A549 treated with RU486 at 1 μM for 4 hours (cell line): ENCODE results near the gene PKD1. TPM values are rescaled to one million over a fixed set of nuclear protein-coding genes. Genes with fewer than 3 reads are reported as not detected.

Experiments
- total RNA-seq: library from RNA; stranded (reverse); fragments of 200-300 nt; extraction: Qiagen RNA extraction; gene quantifications from 5 replicates; pipeline ENCODE4 v1.2.3, GENCODE V29; 2022; ENCODE audit warnings: low read depth

The PKD1 gene
- 37.4 to 56.1 TPM (median 48.8 TPM) in 5 replicates for total RNA-seq

DNA sequence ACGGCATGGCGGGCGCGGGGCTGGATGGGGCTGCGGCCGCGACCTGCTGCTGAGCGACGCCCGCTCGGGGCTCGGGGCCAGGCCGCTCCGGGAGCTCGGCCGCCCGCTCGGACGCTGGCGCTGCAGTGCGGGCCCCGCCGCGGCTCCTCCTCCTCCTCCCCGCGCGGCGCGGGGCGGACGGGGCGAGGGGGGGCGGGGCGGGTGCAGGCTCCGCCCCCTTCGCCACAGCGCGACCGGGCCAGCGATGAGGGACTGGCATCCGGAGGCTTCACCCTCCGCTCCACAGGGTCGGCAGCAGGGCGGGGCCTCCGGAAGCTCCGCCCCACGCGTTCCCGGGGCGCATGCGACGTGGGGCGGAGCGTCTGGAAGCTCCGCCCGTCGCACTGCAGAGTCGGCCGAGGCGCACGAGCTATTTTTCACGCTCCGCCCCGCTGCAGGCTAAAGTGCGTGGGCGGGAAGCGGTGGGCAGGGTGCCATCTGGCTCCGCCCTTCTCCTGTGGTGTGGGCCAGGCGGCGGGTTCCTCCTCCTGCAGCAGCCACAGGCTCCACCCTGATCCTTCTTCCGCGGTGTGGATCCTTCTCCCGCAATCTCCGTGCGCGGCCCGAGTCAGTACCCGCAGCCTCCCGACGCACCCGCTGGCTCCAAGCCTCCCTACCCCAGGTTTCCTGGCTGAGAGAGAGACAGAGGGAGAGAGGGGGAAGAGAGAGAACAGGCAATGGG is at the start of gene PKD1:
TSS of gene PKD1 (minus strand) at position 129 of the 721 bp plus-strand sequence. CDS start 209 bp downstream, outside the sequence.

DNA sequence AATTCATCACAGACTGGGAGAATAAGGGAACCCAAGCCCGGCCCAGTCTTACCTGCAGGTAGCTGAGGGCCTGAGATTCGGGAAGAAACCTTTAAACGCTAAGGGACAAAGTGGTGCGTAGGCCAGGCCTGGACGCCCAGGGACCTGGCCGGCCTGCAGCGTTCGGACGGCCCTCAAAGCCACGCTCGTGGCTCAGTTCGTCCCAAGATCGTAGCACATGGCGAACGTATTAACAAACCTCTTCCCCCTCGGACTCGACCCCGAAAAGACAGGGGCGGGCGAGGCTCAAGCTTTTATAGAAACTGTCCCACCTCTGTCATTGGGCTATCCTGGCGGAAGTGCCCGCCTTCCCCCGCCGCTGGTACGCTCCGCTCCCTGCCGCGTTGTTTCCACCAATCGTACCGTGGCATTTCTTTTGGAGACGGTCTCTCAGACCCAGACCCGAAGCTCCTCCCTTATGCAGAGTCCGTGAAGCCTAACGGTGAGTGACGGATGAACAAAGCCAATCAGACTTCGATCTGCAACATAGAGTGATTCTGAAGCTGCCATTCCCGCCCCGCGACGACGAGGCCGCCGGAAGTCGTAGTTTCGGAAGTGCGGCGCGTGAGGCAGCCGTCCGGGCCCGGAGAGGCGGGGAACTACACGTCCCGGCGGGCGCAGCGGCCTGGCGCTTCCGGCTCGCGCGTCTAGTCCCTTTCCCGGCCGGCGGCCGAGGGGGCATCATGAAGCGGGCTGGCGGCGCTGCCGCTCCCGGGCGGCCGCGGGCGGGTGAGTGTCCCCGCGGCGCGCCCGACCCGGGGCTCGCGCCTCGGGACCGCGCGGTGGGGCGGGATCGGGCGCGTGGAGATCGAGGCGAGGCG is 19.6 kb upstream of the PKD1 start, which contains the start of gene TRAF7:
TSS of gene TRAF7 (plus strand) at position 692 of the 860 bp plus-strand sequence. CDS start 8,139 bp downstream, outside the sequence.

DNA sequence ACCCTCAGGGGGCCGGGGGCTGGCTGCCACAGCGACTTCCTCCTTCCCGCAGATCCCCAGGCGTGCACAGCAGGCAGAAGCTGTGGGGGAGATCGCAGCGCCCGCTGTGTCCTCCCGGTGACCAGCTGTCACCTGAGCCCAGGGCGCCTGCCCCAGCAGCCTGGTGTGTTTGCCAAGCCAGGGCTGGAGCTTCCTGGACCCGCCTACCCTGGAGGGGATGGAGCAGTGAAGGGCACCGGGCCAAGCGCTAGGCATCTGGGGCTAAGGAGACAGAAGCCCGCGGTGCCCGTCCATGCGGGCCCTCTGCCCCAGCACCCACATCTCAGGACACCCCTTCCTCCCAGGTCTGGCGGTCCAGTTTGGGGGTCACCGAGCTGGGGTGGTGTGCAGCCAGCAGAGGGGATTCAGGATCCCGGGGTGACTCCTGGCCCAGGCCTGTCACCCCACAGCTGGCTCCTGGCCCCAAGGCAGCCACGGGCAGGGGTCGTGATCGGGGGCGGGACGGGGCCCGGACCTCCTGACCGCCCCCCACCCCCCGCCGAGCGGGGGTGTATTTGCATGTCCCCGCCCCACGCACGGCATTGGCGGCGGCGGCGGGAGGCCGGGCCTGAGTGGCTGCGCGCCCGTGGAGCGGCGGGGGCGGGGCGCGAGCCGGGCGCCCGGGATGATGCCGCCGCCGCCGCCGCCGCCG is 12.4 kb upstream of the PKD1 start, which contains the start of gene RAB26:
TSS of gene RAB26 (plus strand) at position 645 of the 691 bp plus-strand sequence. CDS start 159 bp downstream, outside the sequence.

GRCh38 chr16:2047330-2048115 is 88.2 kb downstream of the PKD1 start, which contains the start of the genes NTHL1 and TSC2:
NTHL1 (minus strand) TSS chr16:2047834; CDS start chr16:2047823, 11 bp downstream.
TSC2 (plus strand) TSS chr16:2047985; CDS start chr16:2048616, 631 bp downstream.

Other genes starting within 250 kb of the PKD1 start
- 1.8 to 4.2 TPM (median 3.1 TPM) in 5 replicates for gene HS3ST6, start 217.5 kb downstream of the PKD1 start, total RNA-seq
- 22.1 to 31.7 TPM (median 31.4 TPM) in 5 replicates for gene MSRB1, start 192.7 kb downstream of the PKD1 start, total RNA-seq
- gene RPL3L, start 181.2 kb downstream of the PKD1 start, total RNA-seq: 0.03 to 0.37 TPM in 2 of 5 replicates, not detected in the others
- gene NDUFB10, start 176.4 kb downstream of the PKD1 start, total RNA-seq: 244 to 325 TPM (median 265 TPM) in 5 replicates
- 3,640 to 5,391 TPM (median 5,287 TPM) in 5 replicates for gene RPS2, start 171.1 kb downstream of the PKD1 start, total RNA-seq
- not detected in 5 replicates for gene RNF151, start 169.0 kb downstream of the PKD1 start, total RNA-seq
- 29.2 to 42.3 TPM (median 37.3 TPM) in 5 replicates for gene TBL3, start 163.8 kb downstream of the PKD1 start, total RNA-seq
- gene NOXO1, start 154.4 kb downstream of the PKD1 start, total RNA-seq: 0.16 to 0.44 TPM (median 0.28 TPM) in 4 of 5 replicates, not detected in the other
- gene GFER, start 151.7 kb downstream of the PKD1 start, total RNA-seq: 24.7 to 44.2 TPM (median 41.3 TPM) in 5 replicates
- gene SYNGR3, start 145.9 kb downstream of the PKD1 start, total RNA-seq: 4.4 to 9.7 TPM (median 6.7 TPM) in 5 replicates
- 43.5 to 62.6 TPM (median 56.0 TPM) in 5 replicates for gene ZNF598, start 126.1 kb downstream of the PKD1 start, total RNA-seq
- 0.92 to 2.0 TPM (median 1.0 TPM) in 4 of 5 replicates, not detected in the other for gene NPW, start 116.1 kb downstream of the PKD1 start, total RNA-seq
- gene NHERF2, start 109.0 kb downstream of the PKD1 start, total RNA-seq: 34.8 to 57.8 TPM (median 54.9 TPM) in 5 replicates
- 30.8 to 47.1 TPM (median 43.6 TPM) in 5 replicates for gene NTHL1, start 88.1 kb downstream of the PKD1 start, total RNA-seq
- 27.9 to 39.7 TPM (median 36.6 TPM) in 5 replicates for gene TSC2, start 87.9 kb downstream of the PKD1 start, total RNA-seq
- 2.7 to 5.0 TPM (median 4.0 TPM) in 5 replicates for gene RAB26, start 12.7 kb upstream of the PKD1 start, total RNA-seq
- 39.8 to 58.6 TPM (median 51.7 TPM) in 5 replicates for gene TRAF7, start 19.9 kb upstream of the PKD1 start, total RNA-seq
- gene CASKIN1, start 60.7 kb upstream of the PKD1 start, total RNA-seq: 0.26 to 0.95 TPM (median 0.49 TPM) in 5 replicates
- 35.7 to 53.7 TPM (median 52.7 TPM) in 5 replicates for gene MLST8, start 69.6 kb upstream of the PKD1 start, total RNA-seq
- 2.9 to 6.6 TPM (median 4.6 TPM) in 5 replicates for gene BRICD5, start 75.0 kb upstream of the PKD1 start, total RNA-seq
- gene PGP, start 78.9 kb upstream of the PKD1 start, total RNA-seq: 16.8 to 38.1 TPM (median 35.4 TPM) in 5 replicates
- gene E4F1, start 87.7 kb upstream of the PKD1 start, total RNA-seq: 17.8 to 28.1 TPM (median 24.2 TPM) in 5 replicates
- gene DNASE1L2, start 100.5 kb upstream of the PKD1 start, total RNA-seq: 0.56 to 1.4 TPM (median 1.2 TPM) in 5 replicates
- 45.6 to 91.2 TPM (median 87.6 TPM) in 5 replicates for gene ECI1, start 115.7 kb upstream of the PKD1 start, total RNA-seq
- gene RNPS1, start 132.2 kb upstream of the PKD1 start, total RNA-seq: 263 to 286 TPM (median 267 TPM) in 5 replicates
- gene ABCA3, start 204.8 kb upstream of the PKD1 start, total RNA-seq: 13.6 to 20.1 TPM (median 17.0 TPM) in 5 replicates